Mucosa of stomach (tissue), 1 donor: ENCODE data around the gene HECTD1.

Experiments used
- H3K27me3 ChIP-seq: one replicate; pipeline ENCODE4 v1.7.0; 2013; ENCODE audit warnings: mild to moderate bottlenecking, low read length; ENCODE audit not compliant: control insufficient read depth, insufficient read depth
- H3K36me3 ChIP-seq: one replicate; pipeline ENCODE4 v1.7.0; 2013; ENCODE audit warnings: low read length; ENCODE audit not compliant: control insufficient read depth, insufficient read depth
- H3K4me1 ChIP-seq: one replicate; pipeline ENCODE4 v1.7.0; 2013; ENCODE audit warnings: mild to moderate bottlenecking, low read length; ENCODE audit not compliant: control insufficient read depth, insufficient read depth
- H3K4me3 ChIP-seq: one replicate; pipeline ENCODE4 v1.7.0; 2013; ENCODE audit warnings: low read length
- H3K9ac ChIP-seq: one replicate; pipeline ENCODE4 v1.7.0; 2013; ENCODE audit warnings: mild to moderate bottlenecking, low read length, moderate library complexity
- H3K9me3 ChIP-seq: one replicate; pipeline ENCODE4 v1.7.0; 2013; ENCODE audit warnings: mild to moderate bottlenecking, low read length, moderate library complexity; ENCODE audit not compliant: control insufficient read depth
- donor health status: Pancreatic carcinoma.

The HECTD1 gene

DNA sequence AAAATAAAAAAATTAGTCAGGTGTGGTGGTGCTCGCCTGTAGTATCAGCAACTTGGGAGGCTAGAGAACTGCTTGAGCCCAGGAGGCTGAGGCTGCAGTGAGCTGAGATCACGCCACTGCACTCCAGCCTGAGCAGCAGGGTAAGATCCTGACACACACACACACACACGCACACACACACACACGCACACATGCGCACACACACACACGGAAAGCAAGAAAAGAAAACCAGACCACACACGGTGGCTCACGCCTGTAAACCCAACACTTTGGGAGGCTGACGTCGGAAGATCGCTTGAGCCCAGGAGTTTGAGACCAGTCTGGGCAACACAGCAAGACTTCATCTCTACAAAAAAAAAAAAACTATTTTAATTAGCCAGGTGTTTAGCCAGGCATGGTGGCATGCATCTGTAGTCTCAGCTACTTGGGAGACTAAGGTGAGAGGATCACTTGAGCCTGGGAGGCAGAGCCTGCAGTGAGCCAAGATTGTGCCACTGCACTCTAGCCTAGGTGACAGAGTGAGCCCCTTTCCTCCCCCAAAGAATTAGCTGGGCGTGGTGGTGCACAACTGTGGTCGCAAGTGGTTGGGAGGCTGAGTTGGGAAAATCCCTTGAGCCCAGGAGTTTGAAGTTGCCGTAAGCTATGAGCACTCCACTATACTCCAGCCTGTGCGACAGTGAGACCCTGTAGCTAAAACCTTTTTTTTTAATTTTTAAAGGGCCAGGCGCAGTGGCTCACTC lies 44.5 kb downstream of the HECTD1 start:
- peaks cover 8% of the 10 kb centered on the region for H3K36me3 ChIP-seq
- no peak overlapping the region for H3K4me3 ChIP-seq
- no peaks in the 10 kb centered on the region for H3K9me3 ChIP-seq
- H3K27me3 ChIP-seq = no peaks in the 10 kb centered on the region
- H3K4me1 ChIP-seq = peaks cover 28% of the 10 kb centered on the region
- no peak overlapping the region for H3K9ac ChIP-seq

- no peaks in the 10 kb centered on the region for H3K9me3 ChIP-seq
- H3K9ac ChIP-seq = no peak overlapping the region
- peaks cover 3% of the 10 kb centered on the region for H3K36me3 ChIP-seq
- peaks cover 24% of the 10 kb centered on the region for H3K4me1 ChIP-seq
- no peak overlapping the region for H3K4me3 ChIP-seq
- no peaks in the 10 kb centered on the region for H3K27me3 ChIP-seq
Measured at GRCh38 chr14:31161274-31161673, 46.3 kb downstream of the HECTD1 start.

DNA sequence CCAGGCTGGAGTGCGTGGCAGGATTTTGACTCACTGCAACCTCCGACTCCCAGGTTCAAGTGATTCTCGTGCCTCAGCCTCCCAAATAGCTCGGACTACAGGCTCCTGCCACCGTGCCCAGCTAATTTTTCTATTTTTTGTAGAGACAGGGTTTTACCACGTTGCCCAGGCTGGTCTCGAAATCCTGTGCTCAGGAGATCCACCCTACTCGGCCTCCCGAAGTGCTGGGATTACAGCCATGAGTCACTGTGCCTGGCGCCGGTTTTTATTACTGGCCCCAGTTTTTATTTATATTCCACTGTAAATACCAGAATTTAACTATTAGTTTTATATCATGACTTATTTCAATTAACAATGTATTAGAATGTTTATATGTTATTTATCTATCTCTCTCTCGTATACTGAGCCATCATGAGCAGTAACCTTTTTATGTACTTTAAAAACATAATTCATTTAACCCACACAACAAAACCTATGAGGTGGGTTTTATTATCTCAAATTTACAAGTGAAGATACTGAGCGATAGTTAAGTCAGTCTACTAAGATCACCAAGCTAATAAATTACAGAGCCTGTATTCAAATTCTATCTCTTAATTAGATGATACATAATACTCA lies 47.8 kb downstream of the HECTD1 start:
- no peak overlapping the region for H3K4me3 ChIP-seq
- H3K4me1 ChIP-seq = peaks cover 9% of the 10 kb centered on the region
- H3K36me3 ChIP-seq = no peaks in the 10 kb centered on the region
- H3K27me3 ChIP-seq = no peaks in the 10 kb centered on the region
- H3K9me3 ChIP-seq = no peaks in the 10 kb centered on the region
- no peak overlapping the region for H3K9ac ChIP-seq

DNA sequence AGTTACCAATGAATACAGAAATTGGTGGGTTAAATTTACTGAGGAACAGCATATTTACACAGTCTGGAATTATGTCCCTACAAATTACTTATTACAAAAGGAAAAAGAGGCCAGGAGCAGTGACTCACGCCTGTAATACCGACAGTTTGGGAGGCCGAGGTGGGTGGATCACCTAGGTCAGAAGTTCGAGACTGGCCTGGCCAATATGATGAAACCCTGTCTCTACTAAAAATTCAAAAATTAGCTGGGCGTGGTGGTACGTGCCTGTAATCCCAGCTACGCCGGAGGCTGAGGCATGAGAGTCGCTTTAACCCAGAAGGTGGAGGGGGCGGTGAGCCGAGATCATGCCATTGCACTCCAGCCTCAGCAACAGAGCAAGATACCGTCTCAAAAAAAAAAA lies 52.6 kb downstream of the HECTD1 start:
- Histone ChIP-seq H3K36me3 (no peaks in the 10 kb centered on the region), H3K27me3 (no peaks in the 10 kb centered on the region), H3K4me1 (no peaks in the 10 kb centered on the region), H3K9me3 (no peaks in the 10 kb centered on the region), H3K4me3 (no peak overlapping the region), H3K9ac (no peak overlapping the region)

DNA sequence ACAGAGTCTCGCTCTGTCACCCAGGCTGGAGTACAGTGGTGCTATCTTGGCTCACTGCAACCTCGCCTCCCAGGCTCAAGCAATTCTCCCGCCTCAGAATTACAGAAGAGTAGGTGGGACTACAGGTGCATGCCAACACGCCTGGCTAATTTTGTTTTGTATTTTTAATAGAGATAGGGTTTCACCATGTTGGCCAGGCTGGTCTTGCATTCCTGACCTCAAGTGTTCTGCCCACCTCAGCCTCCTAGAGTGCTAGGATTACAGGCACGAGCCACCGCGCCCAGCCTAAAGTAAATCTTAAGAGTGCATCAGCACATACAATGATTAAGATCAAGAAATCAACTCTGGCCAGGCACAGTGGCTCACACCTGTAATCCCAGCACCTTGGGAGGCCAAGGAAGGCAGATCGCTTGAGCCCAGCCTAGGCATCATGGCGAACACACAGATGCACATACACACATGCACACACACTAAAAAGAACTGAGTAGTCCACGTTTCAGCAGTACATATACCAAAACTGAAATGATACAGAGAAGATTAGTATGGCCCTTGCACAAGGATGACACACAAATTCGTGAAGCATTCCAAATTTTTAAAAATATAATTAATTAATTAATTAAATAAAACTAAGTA lies 65.0 kb downstream of the HECTD1 start:
- H3K9ac ChIP-seq = no peak overlapping the region
- no peaks in the 10 kb centered on the region for H3K36me3 ChIP-seq

GRCh38 chr14:31139301-31139847 lies 68.2 kb downstream of the HECTD1 start:
- H3K4me3 ChIP-seq = no peak overlapping the region
- H3K9ac ChIP-seq = no peak overlapping the region
- H3K27me3 ChIP-seq = no peaks in the 10 kb centered on the region
- H3K9me3 ChIP-seq = no peaks in the 10 kb centered on the region
- no peaks in the 10 kb centered on the region for H3K4me1 ChIP-seq
- H3K36me3 ChIP-seq = no peaks in the 10 kb centered on the region

More for the DNA sequence above, 65.0 kb downstream of the HECTD1 start:
- Histone ChIP-seq H3K4me1 (no peaks in the 10 kb centered on the region), H3K9me3 (no peaks in the 10 kb centered on the region), H3K27me3 (no peaks in the 10 kb centered on the region), H3K4me3 (no peak overlapping the region)

- H3K4me3 ChIP-seq = no peak overlapping the region
- H3K9ac ChIP-seq = no peak overlapping the region
- no peaks in the 10 kb centered on the region for H3K4me1 ChIP-seq
- H3K27me3 ChIP-seq = no peaks in the 10 kb centered on the region
- H3K9me3 ChIP-seq = no peaks in the 10 kb centered on the region
- no peaks in the 10 kb centered on the region for H3K36me3 ChIP-seq
Measured at GRCh38 chr14:31138301-31138700, 69.3 kb downstream of the HECTD1 start.

GRCh38 chr14:31137214-31137889 lies 70.2 kb downstream of the HECTD1 start:
- no peak overlapping the region for H3K9ac ChIP-seq
- H3K4me3 ChIP-seq = no peak overlapping the region
- H3K27me3 ChIP-seq = no peaks in the 10 kb centered on the region
- H3K36me3 ChIP-seq = no peaks in the 10 kb centered on the region
- no peaks in the 10 kb centered on the region for H3K9me3 ChIP-seq
- no peaks in the 10 kb centered on the region for H3K4me1 ChIP-seq

DNA sequence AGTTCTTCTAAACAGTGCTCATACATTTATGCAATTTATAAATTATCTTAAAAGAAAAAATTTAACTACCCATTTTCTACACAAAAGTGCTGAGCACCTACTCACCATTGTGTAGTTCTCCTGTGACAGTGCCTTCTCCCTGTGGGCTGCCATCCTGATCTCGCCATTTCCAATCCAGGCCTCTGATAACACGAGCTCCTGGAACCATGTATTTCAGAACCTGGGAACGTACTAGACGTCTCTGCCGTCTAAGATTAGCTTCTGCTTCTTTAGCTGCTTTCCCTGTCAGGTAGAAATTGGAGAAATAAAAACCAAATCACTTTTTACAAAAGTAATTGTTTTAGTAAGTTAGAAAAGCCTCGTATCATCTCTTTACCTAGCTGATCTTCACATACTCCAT lies 74.5 kb downstream of the HECTD1 start:
- H3K9me3 ChIP-seq = no peaks in the 10 kb centered on the region
- no peak overlapping the region for H3K4me3 ChIP-seq
- peaks cover 4% of the 10 kb centered on the region for H3K4me1 ChIP-seq
- no peak overlapping the region for H3K9ac ChIP-seq
- H3K27me3 ChIP-seq = no peaks in the 10 kb centered on the region
- H3K36me3 ChIP-seq = peaks cover 5% of the 10 kb centered on the region

- peaks cover 5% of the 10 kb centered on the region for H3K36me3 ChIP-seq
- H3K9ac ChIP-seq = no peak overlapping the region
- H3K9me3 ChIP-seq = no peaks in the 10 kb centered on the region
- peaks cover 9% of the 10 kb centered on the region for H3K4me1 ChIP-seq
- no peaks in the 10 kb centered on the region for H3K27me3 ChIP-seq
- no peak overlapping the region for H3K4me3 ChIP-seq
Measured at GRCh38 chr14:31128601-31129526, 78.7 kb downstream of the HECTD1 start.

DNA sequence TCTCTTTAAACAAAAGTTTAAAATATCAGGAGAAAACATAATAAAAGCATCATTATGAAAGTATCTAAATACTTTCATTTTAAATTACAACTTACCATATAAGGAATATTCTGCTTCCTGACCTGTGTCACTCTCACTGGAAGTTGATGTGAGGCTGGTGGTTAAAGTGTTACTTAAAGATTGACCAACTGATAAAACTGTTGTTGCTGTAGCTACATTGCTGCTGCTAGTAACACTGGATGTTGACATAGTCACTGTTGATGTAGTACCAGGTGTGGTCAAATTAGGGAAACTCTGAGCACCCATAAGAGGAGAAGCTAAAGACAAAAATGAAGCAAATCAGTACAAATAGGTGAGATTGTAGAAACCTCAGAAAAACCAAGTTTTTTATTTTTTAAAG lies 79.9 kb downstream of the HECTD1 start:
- Histone ChIP-seq H3K36me3 (peaks cover 5% of the 10 kb centered on the region), H3K9ac (no peak overlapping the region), H3K27me3 (no peaks in the 10 kb centered on the region), H3K9me3 (no peaks in the 10 kb centered on the region), H3K4me1 (peaks cover 9% of the 10 kb centered on the region), H3K4me3 (no peak overlapping the region)
